K562 (cell line): ENCODE results near the gene MVK. TPM values are rescaled to one million over a fixed set of nuclear protein-coding genes. Genes with fewer than 3 reads are reported as not detected.

Experiments
- C11orf30 ChIP-seq: fragments of 450-650 bp; IDR thresholded peaks from 2 replicates; pipeline ENCODE4 v1.6.1; 2016; ENCODE audit warnings: low read depth, mild to moderate bottlenecking
- CHD2 ChIP-seq: IDR thresholded peaks from 2 replicates; pipeline ENCODE4 v1.6.1; 2011; ENCODE audit warnings: low read depth, low read length
- HDAC3 ChIP-seq: fragments of 450-650 bp; IDR thresholded peaks from 2 replicates; pipeline ENCODE4 v1.6.1; 2018; ENCODE audit warnings: borderline replicate concordance, mild to moderate bottlenecking, moderate library complexity; ENCODE audit not compliant: partially characterized antibody
- HNRNPUL1 ChIP-seq: fragments of 200-400 bp; formaldehyde crosslinking; IDR thresholded peaks from 2 replicates; pipeline ENCODE4 v1.6.1; 2017; ENCODE audit warnings: low read length
- MBD2 ChIP-seq: sonication (generic); IDR thresholded peaks from 2 replicates; pipeline ENCODE4 v1.6.1; 2016; ENCODE audit warnings: low read depth, borderline replicate concordance
- STAT5A ChIP-seq: IDR thresholded peaks from 2 replicates; pipeline ENCODE4 v1.6.1; 2012; ENCODE audit warnings: low read length, inconsistent platforms, borderline replicate concordance
- TCF3 ChIP-seq: sonication (generic); formaldehyde crosslinking; IDR thresholded peaks from 2 replicates; pipeline ENCODE4 v1.4.0; 2020; ENCODE audit warnings: mild to moderate bottlenecking, missing genetic modification reagents
- ZEB2 ChIP-seq: fragments of 450-650 bp; IDR thresholded peaks from 2 replicates; pipeline ENCODE4 v1.6.1; 2016
- polyA plus RNA-seq, 8 experiments: library from polyadenylated mRNA; depleted of rRNA in 4 of 8; stranded (reverse) in 5 of 8; unstranded in 3 of 8; fragments of >200 nt; fragmentation: Nextera tagmentation in 2 of 8; fragmentation: Illumina TruSeq in 1 of 8; extraction: Ambion mirVana in 2 of 8; extraction: Trizol in 1 of 8; gene quantifications; 2 replicates each; pipeline versions ENCODE4 v1.2.1 to v1.2.3, GENCODE V29; 2011 to 2014; ENCODE audit warnings: inconsistent platforms in 1 of 8, missing spikeins in 1 of 8
- total RNA-seq, 7 experiments: library from RNA; depleted of rRNA in 6 of 7; stranded (reverse); fragments of >200 nt in 6 of 7; fragmentation: Illumina TruSeq in 2 of 7; extraction: Trizol in 2 of 7; gene quantifications; 2 replicates each; pipeline versions ENCODE4 v1.2.1 to v1.2.3, GENCODE V29; 2011 to 2021; ENCODE audit warnings: low replicate concordance in 1 of 7
- TF ChIP-seq, protein P1 (sequence below): fragments of 450-650 bp; IDR thresholded peaks from 2 replicates; pipeline ENCODE4 v1.6.1; 2018; ENCODE audit not compliant: partially characterized antibody
- TF ChIP-seq, protein P2 (sequence below), 2 experiments: fragments of 450-650 bp; IDR thresholded peaks; 2 replicates each; pipeline ENCODE4 v1.6.1; 2016; ENCODE audit warnings: mild to moderate bottlenecking in 2 of 2, borderline replicate concordance in 1 of 2, low read depth in 1 of 2, moderate library complexity in 1 of 2
- TF ChIP-seq, protein P3 (sequence below): fragments of 450-650 bp; formaldehyde crosslinking; IDR thresholded peaks from 2 replicates; pipeline ENCODE4 v1.4.0; 2020; ENCODE audit warnings: mild to moderate bottlenecking
- TF ChIP-seq, protein P4 (sequence below): fragments of 450-650 bp; conservative IDR thresholded peaks from 2 replicates; pipeline ENCODE4 v1.6.1; 2016; ENCODE audit warnings: missing genetic modification characterization, low read depth, mild to moderate bottlenecking, missing compliant biosample characterization, moderate library complexity

MVK gene
- total and polyA plus RNA-seq, 9 of the 15 experiments (the other 6 are each of a cell fraction or from before 2014, with no cell fraction given), result 0.41 to 33.6 (median 18.8) TPM

DNA sequence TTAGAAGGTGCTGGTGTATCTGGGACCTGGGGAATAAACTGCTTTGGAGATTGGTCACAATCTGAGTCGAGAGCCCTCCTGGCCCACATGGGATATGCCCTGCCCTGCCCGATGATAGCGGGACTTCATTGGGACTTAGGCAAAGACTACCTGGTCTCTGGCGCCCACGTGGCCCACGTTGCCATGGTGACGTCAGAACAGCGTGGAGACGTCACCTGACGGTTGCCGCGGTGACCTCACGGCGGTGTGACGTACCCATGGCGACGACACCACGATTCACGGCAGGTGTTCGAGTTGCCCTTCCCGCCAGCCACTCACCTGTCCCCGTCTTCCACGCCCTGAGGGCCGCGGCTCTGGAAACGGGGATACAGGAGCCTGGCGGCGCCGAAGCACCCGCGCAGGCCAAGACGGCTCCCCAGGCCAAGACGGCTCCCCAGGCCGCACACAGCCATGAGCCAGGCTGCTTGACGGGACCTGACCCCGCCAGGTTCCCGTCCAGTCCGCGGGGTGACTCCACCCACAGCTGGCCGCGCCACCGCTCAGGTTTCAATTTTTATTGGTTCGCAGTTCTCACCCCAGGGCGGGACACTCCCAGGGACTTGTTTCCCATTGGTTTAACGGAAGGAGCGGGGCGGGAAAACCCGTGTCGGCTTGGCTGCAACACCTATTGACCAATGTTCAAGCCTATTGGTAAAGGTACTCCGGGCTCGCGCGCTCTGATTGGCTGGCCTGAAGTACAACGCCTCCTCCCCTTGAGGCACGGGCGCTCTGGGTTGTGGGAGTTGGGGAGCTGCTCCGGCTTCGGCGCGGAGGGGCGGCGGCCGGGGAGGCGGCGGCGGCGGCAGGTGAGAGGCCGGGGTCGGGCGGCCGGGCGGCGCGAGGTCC, at the start of gene MVK, which contains the start of gene MMAB (continued):
- TF ChIP-seq, protein P1, sequence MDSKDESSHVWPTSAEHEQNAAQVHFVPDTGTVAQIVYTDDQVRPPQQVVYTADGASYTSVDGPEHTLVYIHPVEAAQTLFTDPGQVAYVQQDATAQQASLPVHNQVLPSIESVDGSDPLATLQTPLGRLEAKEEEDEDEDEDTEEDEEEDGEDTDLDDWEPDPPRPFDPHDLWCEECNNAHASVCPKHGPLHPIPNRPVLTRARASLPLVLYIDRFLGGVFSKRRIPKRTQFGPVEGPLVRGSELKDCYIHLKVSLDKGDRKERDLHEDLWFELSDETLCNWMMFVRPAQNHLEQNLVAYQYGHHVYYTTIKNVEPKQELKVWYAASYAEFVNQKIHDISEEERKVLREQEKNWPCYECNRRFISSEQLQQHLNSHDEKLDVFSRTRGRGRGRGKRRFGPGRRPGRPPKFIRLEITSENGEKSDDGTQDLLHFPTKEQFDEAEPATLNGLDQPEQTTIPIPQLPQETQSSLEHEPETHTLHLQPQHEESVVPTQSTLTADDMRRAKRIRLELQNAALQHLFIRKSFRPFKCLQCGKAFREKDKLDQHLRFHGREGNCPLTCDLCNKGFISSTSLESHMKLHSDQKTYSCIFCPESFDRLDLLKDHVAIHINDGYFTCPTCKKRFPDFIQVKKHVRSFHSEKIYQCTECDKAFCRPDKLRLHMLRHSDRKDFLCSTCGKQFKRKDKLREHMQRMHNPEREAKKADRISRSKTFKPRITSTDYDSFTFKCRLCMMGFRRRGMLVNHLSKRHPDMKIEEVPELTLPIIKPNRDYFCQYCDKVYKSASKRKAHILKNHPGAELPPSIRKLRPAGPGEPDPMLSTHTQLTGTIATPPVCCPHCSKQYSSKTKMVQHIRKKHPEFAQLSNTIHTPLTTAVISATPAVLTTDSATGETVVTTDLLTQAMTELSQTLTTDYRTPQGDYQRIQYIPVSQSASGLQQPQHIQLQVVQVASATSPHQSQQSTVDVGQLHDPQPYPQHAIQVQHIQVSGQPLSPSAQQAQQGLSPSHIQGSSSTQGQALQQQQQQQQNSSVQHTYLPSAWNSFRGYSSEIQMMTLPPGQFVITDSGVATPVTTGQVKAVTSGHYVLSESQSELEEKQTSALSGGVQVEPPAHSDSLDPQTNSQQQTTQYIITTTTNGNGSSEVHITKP, result peak; percentile 56
- TF ChIP-seq HNRNPUL1 (no peak), CHD2 (peak; percentile 71; the same call in 1 of the 2 replicates), TCF3 (peak; percentile 42; the same call in 1 of the 2 replicates), STAT5A (no peak; the same call in 1 of the 2 replicates), HDAC3 (no peak), ZEB2 (peak; percentile 83), C11orf30 (peak; percentile 88), MBD2 (peak; percentile 88)
- TF ChIP-seq, protein P2, sequence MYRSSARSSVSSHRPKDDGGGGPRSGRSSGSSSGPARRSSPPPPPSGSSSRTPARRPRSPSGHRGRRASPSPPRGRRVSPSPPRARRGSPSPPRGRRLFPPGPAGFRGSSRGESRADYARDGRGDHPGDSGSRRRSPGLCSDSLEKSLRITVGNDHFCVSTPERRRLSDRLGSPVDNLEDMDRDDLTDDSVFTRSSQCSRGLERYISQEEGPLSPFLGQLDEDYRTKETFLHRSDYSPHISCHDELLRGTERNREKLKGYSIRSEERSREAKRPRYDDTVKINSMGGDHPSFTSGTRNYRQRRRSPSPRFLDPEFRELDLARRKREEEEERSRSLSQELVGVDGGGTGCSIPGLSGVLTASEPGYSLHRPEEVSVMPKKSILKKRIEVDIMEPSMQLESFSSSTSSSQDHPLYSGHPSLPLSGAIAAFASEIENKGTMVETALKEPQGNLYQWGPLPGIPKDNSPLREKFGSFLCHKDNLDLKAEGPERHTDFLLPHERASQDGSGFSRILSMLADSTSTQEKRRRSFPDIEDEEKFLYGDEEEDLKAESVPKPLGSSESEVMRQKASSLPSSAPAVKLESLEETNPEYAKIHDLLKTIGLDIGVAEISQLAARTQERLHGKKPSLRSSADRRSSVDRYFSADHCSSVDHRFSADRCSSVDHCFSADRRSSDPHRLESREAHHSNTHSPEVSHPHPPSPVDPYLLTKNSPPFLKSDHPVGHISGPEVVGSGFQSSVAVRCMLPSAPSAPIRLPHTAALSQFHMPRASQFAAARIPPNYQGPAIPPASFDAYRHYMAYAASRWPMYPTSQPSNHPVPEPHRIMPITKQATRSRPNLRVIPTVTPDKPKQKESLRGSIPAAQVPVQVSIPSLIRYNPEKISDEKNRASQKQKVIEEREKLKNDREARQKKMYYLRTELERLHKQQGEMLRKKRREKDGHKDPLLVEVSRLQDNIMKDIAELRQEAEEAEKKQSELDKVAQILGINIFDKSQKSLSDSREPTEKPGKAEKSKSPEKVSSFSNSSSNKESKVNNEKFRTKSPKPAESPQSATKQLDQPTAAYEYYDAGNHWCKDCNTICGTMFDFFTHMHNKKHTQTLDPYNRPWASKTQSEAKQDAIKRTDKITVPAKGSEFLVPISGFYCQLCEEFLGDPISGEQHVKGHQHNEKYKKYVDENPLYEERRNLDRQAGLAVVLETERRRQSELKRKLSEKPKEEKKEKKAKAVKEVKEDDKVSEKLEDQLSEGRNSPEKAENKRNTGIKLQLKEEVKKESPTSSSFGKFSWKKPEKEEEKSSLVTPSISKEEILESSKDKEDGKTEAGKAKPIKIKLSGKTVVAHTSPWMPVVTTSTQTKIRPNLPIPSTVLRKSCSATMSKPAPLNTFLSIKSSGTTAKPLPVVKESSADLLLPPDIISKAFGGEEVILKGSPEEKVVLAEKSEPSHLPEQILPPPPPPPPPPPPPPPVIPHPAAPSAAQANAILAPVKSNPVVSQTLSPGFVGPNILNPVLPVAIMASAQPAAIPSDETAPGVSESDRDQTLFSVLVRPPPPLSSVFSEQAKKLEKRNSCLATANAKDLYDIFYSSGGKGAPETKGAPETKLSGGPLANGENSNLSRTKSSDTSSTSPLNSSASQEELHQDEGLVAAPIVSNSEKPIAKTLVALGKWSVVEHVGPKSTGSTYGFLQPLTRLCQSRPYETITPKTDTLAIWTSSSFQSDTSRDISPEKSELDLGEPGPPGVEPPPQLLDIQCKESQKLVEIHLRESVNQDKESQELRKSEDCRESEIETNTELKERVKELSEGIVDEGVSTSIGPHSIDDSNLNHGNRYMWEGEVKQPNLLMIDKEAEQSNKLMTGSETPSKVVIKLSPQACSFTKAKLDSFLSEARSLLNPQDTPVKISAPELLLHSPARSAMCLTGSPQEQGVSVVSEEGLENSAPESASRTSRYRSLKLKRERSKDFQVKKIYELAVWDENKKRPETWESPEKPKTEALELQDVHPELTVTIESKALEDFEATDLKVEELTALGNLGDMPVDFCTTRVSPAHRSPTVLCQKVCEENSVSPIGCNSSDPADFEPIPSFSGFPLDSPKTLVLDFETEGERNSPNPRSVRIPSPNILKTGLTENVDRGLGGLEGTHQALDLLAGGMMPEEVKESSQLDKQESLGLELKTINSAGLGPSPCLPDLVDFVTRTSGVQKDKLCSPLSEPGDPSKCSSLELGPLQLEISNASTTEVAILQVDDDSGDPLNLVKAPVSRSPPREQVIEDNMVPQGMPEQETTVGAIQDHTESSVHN (IDR thresholded peaks at IDR 0.05; ENCODE audit: borderline replicate concordance in 1 of 2, low read depth in 1 of 2), result peak in 1 of 2 experiments; percentile 67; a peak in 1 of 4 replicates
- TF ChIP-seq, protein P3, sequence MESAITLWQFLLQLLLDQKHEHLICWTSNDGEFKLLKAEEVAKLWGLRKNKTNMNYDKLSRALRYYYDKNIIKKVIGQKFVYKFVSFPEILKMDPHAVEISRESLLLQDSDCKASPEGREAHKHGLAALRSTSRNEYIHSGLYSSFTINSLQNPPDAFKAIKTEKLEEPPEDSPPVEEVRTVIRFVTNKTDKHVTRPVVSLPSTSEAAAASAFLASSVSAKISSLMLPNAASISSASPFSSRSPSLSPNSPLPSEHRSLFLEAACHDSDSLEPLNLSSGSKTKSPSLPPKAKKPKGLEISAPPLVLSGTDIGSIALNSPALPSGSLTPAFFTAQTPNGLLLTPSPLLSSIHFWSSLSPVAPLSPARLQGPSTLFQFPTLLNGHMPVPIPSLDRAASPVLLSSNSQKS (CRISPR knock-in tag), result no peak
- TF ChIP-seq, protein P4, sequence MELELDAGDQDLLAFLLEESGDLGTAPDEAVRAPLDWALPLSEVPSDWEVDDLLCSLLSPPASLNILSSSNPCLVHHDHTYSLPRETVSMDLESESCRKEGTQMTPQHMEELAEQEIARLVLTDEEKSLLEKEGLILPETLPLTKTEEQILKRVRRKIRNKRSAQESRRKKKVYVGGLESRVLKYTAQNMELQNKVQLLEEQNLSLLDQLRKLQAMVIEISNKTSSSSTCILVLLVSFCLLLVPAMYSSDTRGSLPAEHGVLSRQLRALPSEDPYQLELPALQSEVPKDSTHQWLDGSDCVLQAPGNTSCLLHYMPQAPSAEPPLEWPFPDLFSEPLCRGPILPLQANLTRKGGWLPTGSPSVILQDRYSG, result 0 out of 2 replicates have a peak, but pooled peaks have one; percentile 62
